Measurements from ENCODE around the gene MYL2.

MYL2 gene

DNA sequence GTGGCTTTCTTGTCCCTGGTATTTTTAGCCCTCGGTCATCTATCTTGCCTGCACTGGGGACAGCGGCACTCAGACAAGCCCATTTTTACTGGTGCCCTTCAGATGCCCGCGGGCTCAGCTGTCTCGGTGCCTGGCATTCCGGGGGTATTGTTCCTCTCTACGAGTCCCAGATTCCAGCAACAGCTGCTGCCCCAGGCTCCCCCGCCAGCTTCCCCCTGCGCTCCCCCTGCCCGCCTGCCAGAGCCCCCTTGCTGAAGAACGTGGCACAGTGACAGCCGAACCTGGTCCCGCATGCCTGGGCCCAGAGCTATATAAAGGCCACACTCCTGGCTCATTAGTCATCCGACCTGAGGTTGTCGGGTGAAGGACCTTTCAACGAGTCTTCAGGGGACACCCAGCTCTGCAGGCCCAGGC, 10.9 kb upstream of the MYL2 start:
- Mint-ChIP-seq H3K27ac (no peak overlapping the region), H3K36me3 (ENCODE audit: low read depth) (no peaks in the 10 kb centered on the region), H3K27me3 (ENCODE audit: low read depth) (peaks cover 16% of the 10 kb centered on the region), H3K4me1 (peaks cover 5% of the 10 kb centered on the region), H3K4me3 (no peak overlapping the region), H3K9me3 (no peaks in the 10 kb centered on the region)
- TF ChIP-seq, protein P1, sequence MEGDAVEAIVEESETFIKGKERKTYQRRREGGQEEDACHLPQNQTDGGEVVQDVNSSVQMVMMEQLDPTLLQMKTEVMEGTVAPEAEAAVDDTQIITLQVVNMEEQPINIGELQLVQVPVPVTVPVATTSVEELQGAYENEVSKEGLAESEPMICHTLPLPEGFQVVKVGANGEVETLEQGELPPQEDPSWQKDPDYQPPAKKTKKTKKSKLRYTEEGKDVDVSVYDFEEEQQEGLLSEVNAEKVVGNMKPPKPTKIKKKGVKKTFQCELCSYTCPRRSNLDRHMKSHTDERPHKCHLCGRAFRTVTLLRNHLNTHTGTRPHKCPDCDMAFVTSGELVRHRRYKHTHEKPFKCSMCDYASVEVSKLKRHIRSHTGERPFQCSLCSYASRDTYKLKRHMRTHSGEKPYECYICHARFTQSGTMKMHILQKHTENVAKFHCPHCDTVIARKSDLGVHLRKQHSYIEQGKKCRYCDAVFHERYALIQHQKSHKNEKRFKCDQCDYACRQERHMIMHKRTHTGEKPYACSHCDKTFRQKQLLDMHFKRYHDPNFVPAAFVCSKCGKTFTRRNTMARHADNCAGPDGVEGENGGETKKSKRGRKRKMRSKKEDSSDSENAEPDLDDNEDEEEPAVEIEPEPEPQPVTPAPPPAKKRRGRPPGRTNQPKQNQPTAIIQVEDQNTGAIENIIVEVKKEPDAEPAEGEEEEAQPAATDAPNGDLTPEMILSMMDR (IDR thresholded peaks at IDR 0.05; ENCODE audit: unreplicated experiment in 3 of 3), result no peak

DNA sequence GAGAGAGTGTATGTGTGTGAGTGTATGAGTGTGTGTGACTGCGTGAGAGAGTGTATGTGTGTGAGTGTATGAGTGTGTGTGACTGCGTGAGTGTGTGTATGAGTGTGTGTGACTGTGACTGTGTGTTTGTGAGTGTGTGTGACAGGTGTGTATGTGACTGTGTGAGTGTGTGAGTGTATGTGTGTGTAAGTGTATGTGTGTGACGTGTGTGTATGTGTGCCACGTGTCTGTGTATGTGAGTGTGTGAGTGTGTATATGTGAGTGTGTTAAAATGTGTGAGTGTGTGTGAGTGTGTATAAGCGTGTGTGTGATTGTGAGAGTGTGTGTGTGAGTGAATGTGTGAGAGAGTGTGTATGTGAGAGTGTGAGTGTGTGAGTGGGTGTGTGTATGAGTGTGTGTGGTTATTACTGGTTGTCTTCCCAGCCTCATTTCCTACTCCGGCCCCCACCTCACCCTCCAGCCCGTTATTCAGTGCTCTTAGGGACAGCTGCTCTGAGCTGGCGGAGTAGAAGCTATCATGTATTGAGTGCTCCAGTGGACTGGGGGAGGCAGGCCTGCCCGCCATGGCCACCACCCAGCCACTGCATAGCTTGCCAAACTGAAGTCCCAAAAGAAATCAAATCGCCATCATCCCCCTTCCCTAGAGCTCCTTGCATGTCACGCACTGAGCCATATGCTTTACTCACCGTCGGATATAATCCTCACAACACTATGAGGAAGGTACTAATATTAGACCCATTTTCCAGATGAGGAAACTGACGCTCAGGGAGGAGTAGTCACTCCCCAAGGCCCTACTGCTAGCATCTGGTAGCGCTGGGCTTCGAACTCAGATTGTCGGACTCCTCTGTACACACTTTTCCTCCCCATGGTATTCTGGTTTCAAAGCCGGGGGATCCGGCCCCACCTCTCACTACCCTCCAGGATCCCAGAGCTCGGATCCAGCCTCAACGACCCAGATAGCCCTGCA, 10.3 kb upstream of the MYL2 start:
- Mint-ChIP-seq H3K4me1 (peaks cover 5% of the 10 kb centered on the region), H3K27ac (no peak overlapping the region), H3K27me3 (ENCODE audit: low read depth) (peaks cover 12% of the 10 kb centered on the region), H3K36me3 (ENCODE audit: low read depth) (no peaks in the 10 kb centered on the region), H3K9me3 (no peaks in the 10 kb centered on the region), H3K4me3 (no peak overlapping the region)
- TF ChIP-seq, protein P1 (IDR thresholded peaks at IDR 0.05; ENCODE audit: unreplicated experiment in 3 of 3), result no peak

- no peak overlapping the region for H3K27ac Mint-ChIP-seq
- peaks cover 6% of the 10 kb centered on the region for H3K27me3 Mint-ChIP-seq (ENCODE audit: low read depth)
- H3K36me3 Mint-ChIP-seq (ENCODE audit: low read depth), result no peaks in the 10 kb centered on the region
- H3K9me3 Mint-ChIP-seq, result no peaks in the 10 kb centered on the region
- H3K4me3 Mint-ChIP-seq, result no peak overlapping the region
- TF ChIP-seq, protein P1 (IDR thresholded peaks at IDR 0.05; ENCODE audit: unreplicated experiment in 3 of 3), result no peak
- H3K4me1 Mint-ChIP-seq, result peaks cover 5% of the 10 kb centered on the region
Observed at GRCh38 chr12:110929818-110930217, 9.4 kb upstream of the MYL2 start.

DNA sequence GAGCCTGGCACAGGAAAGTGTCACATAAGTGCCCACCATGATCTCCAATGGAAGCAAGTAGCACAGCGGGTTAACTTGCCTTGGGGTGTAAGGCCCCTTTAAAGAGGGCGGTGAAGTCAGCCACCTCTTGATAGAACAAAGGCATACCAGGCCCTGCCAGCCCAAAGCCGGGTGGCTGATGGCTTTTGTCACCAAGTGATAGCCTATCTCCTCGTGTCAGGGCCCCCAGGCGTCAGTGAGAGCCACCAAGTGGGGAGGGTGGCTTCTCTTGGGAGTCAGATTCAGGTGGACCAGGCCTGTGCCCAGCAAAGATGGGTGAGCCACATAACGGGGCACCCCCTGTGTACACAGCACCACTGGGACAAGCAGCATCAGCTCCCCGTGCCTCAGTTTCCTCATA, 8.3 kb upstream of the MYL2 start:
- H3K36me3 Mint-ChIP-seq (ENCODE audit: low read depth), result no peaks in the 10 kb centered on the region
- TF ChIP-seq, protein P1 (IDR thresholded peaks at IDR 0.05; ENCODE audit: unreplicated experiment in 3 of 3), result no peak
- H3K4me1 Mint-ChIP-seq, result peaks cover 5% of the 10 kb centered on the region
- H3K4me3 Mint-ChIP-seq, result no peak overlapping the region
- H3K27me3 Mint-ChIP-seq (ENCODE audit: low read depth), result peaks cover under 1% of the 10 kb centered on the region
- H3K9me3 Mint-ChIP-seq, result no peaks in the 10 kb centered on the region
- H3K27ac Mint-ChIP-seq, result no peak overlapping the region

- H3K27ac Mint-ChIP-seq, result peak overlapping the region in 1 of 3 experiments; percentile 6
- H3K27me3 Mint-ChIP-seq (ENCODE audit: low read depth), result peaks cover 6% of the 10 kb centered on the region
- no peaks in the 10 kb centered on the region for H3K36me3 Mint-ChIP-seq (ENCODE audit: low read depth)
- TF ChIP-seq, protein P1 (IDR thresholded peaks at IDR 0.05; ENCODE audit: unreplicated experiment in 3 of 3), result no peak
- H3K9me3 Mint-ChIP-seq, result no peaks in the 10 kb centered on the region
- H3K4me1 Mint-ChIP-seq, result peaks cover 5% of the 10 kb centered on the region
- no peak overlapping the region for H3K4me3 Mint-ChIP-seq
Observed at GRCh38 chr12:110927546-110927945, 7.2 kb upstream of the MYL2 start.
